ENCODE results near the gene GHRH. TPM values are rescaled to one million over a fixed set of nuclear protein-coding genes. Genes with fewer than 3 reads are reported as not detected.
A peak's percentile ranks its signal among the peaks of the same experiment; 100 is the strongest.

Gene GHRH
- total RNA-seq, 1 donor = not detected

DNA sequence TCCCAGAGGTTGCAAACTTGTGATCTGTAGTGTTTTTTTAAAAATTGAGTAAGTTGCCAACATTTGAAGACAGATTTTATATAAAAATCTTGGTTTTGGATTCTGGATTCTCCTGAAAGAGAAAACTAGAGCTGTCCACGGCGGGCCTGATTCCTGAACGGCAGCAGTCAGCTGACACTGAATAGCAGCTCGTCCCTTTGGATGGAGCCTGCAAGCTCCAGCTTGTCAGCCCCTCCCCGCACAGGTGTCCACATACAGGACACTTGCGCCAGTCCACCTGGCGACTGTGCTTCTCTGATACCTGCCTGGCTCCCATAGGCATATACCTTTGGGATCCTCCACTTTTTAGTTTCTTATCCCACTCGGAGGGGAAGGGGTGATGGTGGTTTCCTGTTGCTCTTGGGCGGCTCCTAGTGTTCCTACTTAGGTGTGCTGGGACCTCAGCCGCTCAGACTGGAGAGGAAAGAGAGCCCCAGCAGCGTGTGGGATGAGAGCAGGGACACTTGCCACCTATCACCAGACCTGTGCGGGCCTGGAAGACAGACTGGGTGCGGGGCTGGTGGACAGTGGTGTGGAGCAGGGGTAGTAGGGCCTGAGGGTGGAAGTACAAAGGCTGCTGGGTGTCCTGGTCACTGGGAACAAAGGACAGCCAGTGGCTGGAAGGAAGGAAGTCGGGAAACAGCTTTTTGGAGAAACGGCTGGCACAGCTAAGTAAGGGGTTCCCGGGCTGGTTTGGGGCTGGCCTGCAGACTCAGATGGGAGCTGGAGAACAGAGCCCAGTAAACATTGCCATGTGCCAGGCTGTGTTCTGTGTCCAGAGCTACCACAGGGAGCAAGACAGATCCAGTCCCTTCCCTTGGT lies 18.3 kb downstream of the GHRH start:
- no peak overlapping the region for H3K4me3 ChIP-seq (ENCODE audit: low read depth, low read length)
- no peak for DNase-seq (ENCODE audit: low read depth)
- TF ChIP-seq CTCF (IDR thresholded peaks at IDR 0.05; ENCODE audit: insufficient read depth, low read length) = no peak

DNA sequence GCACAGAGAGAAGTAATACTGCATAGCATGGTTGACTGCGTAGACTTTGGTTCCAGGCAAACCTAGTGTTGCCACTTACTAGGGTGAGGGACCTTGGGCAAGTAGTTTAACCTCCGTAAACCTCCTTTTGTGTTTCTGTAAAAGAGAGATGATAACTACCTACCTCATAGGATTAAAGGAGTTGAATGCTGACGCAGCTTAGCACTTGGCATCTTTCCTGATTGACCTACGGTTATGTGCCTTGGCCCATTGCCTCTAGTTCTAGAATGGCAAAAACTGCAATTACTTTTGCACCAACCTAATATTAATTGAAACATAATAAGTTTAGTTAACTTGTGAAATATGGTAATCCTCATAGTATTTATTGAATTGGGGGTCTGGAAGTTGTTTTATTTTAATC lies 19.1 kb downstream of the GHRH start:
- TF ChIP-seq CTCF (IDR thresholded peaks at IDR 0.05; ENCODE audit: insufficient read depth, low read length) = no peak
- DNase-seq (ENCODE audit: low read depth) = no peak

GRCh38 chr20:37240337-37241067 lies 21.1 kb downstream of the GHRH start:
- no peak overlapping the region for H3K4me3 ChIP-seq (ENCODE audit: low read depth, low read length)
- TF ChIP-seq CTCF (IDR thresholded peaks at IDR 0.05; ENCODE audit: insufficient read depth, low read length) = no peak
- no peak for DNase-seq (ENCODE audit: low read depth)

More for the DNA sequence above, 19.1 kb downstream of the GHRH start:
- H3K4me3 ChIP-seq (ENCODE audit: low read depth, low read length) = no peak overlapping the region

GRCh38 chr20:37238935-37239451 lies 22.6 kb downstream of the GHRH start:
- H3K4me3 ChIP-seq (ENCODE audit: low read depth, low read length) = no peak overlapping the region
- DNase-seq (ENCODE audit: low read depth) = peak; percentile 67
- TF ChIP-seq CTCF (IDR thresholded peaks at IDR 0.05; ENCODE audit: insufficient read depth, low read length) = no peak

GRCh38 chr20:37238426-37238825 lies 23.2 kb downstream of the GHRH start:
- no peak for DNase-seq (ENCODE audit: low read depth)
- H3K4me3 ChIP-seq (ENCODE audit: low read depth, low read length) = no peak overlapping the region
- TF ChIP-seq CTCF (IDR thresholded peaks at IDR 0.05; ENCODE audit: insufficient read depth, low read length) = no peak

DNA sequence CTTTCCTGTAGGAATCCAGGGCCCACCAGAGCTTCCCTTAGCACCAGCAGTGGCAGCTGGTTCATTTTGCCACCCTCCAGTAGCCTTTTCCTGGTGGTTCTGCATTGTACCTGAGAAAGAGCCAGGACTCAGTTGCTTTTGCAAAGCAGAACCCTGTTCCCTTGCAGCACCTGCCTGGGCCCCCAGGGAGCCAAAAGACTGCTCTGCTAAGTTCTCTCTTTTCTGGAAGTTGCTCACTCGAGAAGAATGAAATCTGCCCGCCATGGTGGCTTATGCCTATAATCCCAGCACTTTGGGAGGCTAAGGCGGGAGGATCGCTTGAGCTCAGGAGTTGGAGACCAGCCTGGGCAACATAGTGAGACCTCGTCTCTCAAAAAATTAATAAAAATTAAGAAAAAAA lies 24.0 kb downstream of the GHRH start:
- no peak for DNase-seq (ENCODE audit: low read depth)
- no peak overlapping the region for H3K4me3 ChIP-seq (ENCODE audit: low read depth, low read length)
- no peak for TF ChIP-seq CTCF (IDR thresholded peaks at IDR 0.05; ENCODE audit: insufficient read depth, low read length)
